Measurements from ENCODE around the gene DOCK6. TPM values are rescaled to one million over a fixed set of nuclear protein-coding genes. Genes with fewer than 3 reads are reported as not detected.
A peak's percentile ranks its signal among the peaks of the same experiment; 100 is the strongest.

Gene DOCK6
- total and polyA plus RNA-seq, 2 experiments from 2014 or later = 17.4 to 36.8 TPM

GRCh38 chr19:11254666-11255065 lies 7.7 kb downstream of the DOCK6 start:
- DNase-seq (ENCODE audit: low spot score) = no peak
- WGBS (ENCODE audit: low lambda C conversion rate, missing lambda C conversion rate) = 98% methylated on average over 5 of the region's 5 CpGs
- Histone ChIP-seq H3K27ac (no peak overlapping the region), H3K27me3 (no peaks in the 10 kb centered on the region), H3K79me2 (peaks cover 3% of the 10 kb centered on the region), H3K4me3 (no peak overlapping the region), H3K36me3 (replicated peaks; ENCODE audit: insufficient read depth, low read depth) (no peaks in the 10 kb centered on the region), H2AFZ (no peak overlapping the region), H3K9me3 (ENCODE audit: low read depth) (no peaks in the 10 kb centered on the region), H3K4me2 (no peak overlapping the region), H4K20me1 (ENCODE audit: insufficient read depth, poor library complexity, severe bottlenecking) (no peaks in the 10 kb centered on the region), H3K9me2 (replicated peaks; ENCODE audit: insufficient read depth) (no peaks in the 10 kb centered on the region), H3K4me1 (ENCODE audit: insufficient read depth) (no peaks in the 10 kb centered on the region)
- TF ChIP-seq EZH2 (IDR thresholded peaks at IDR 0.05; ENCODE audit: borderline replicate concordance) = no peak
- no peak for TF ChIP-seq EZH2phosphoT487 (IDR thresholded peaks at IDR 0.05; ENCODE audit: low read depth, severe bottlenecking, unreplicated experiment)
- TF ChIP-seq CTCF (IDR thresholded peaks at IDR 0.05; ENCODE audit: poor library complexity) = no peak

DNA sequence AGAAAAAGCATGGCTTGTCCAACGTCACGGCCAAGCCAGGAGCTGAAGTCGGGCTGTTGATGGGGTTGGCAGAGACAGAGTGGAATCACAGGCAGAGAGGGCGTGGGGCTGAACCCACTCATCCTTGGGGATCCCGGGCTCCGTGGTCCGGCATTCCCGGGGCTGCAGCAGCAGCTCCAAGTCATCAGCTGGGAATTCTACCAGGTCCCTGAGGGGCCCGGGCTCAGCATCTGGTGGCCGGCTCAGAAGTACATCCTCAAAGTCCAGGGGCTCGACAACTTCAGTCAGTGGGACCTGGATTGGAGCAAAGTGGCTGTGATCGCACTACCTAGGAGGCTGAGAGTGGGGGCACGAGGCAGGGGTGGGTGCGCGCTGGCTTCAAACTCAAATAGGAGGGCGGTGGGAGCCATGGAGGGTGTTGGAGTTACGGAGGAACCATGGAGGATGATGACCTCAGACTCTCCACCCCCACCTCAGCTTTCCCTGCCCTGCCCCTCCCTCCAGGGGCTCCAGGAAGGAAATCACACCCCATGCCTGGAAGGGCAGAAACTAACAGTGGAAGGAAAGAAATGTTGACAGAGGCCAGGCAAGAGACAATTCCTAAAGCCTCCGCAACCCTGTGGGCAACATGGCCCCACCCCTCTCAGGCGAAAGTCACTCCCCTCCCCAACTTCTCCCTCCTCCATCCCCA lies 9.5 kb downstream of the DOCK6 start:
- Histone ChIP-seq H2AFZ (no peak overlapping the region), H3K4me2 (no peak overlapping the region), H3K27me3 (no peaks in the 10 kb centered on the region), H3K4me3 (no peak overlapping the region), H3K9me3 (ENCODE audit: low read depth) (no peaks in the 10 kb centered on the region), H3K79me2 (peaks cover 3% of the 10 kb centered on the region), H3K4me1 (ENCODE audit: insufficient read depth) (no peaks in the 10 kb centered on the region), H3K9me2 (replicated peaks; ENCODE audit: insufficient read depth) (no peaks in the 10 kb centered on the region), H3K27ac (no peak overlapping the region), H4K20me1 (ENCODE audit: insufficient read depth, poor library complexity, severe bottlenecking) (no peaks in the 10 kb centered on the region), H3K36me3 (replicated peaks; ENCODE audit: insufficient read depth, low read depth) (no peaks in the 10 kb centered on the region)
- WGBS (ENCODE audit: low lambda C conversion rate, missing lambda C conversion rate) = 93% methylated on average over 18 of the region's 19 CpGs
- TF ChIP-seq CTCF (IDR thresholded peaks at IDR 0.05; ENCODE audit: poor library complexity) = no peak
- TF ChIP-seq EZH2 (IDR thresholded peaks at IDR 0.05; ENCODE audit: borderline replicate concordance) = no peak
- no peak for TF ChIP-seq EZH2phosphoT487 (IDR thresholded peaks at IDR 0.05; ENCODE audit: low read depth, severe bottlenecking, unreplicated experiment)
- DNase-seq (ENCODE audit: low spot score) = no peak

- Histone ChIP-seq H3K9me2 (replicated peaks; ENCODE audit: insufficient read depth) (no peaks in the 10 kb centered on the region), H3K27me3 (no peaks in the 10 kb centered on the region), H3K27ac (no peak overlapping the region), H4K20me1 (ENCODE audit: insufficient read depth, poor library complexity, severe bottlenecking) (no peaks in the 10 kb centered on the region), H3K79me2 (peaks cover 3% of the 10 kb centered on the region), H3K36me3 (replicated peaks; ENCODE audit: insufficient read depth, low read depth) (no peaks in the 10 kb centered on the region), H3K4me3 (no peak overlapping the region), H3K9me3 (ENCODE audit: low read depth) (no peaks in the 10 kb centered on the region), H3K4me2 (no peak overlapping the region), H3K4me1 (ENCODE audit: insufficient read depth) (no peaks in the 10 kb centered on the region), H2AFZ (no peak overlapping the region)
- WGBS (ENCODE audit: low lambda C conversion rate, missing lambda C conversion rate) = 91% methylated on average over 11 of the region's 11 CpGs
- peak; percentile 2 for DNase-seq (ENCODE audit: low spot score)
- TF ChIP-seq EZH2phosphoT487 (IDR thresholded peaks at IDR 0.05; ENCODE audit: low read depth, severe bottlenecking, unreplicated experiment) (no peak), CTCF (IDR thresholded peaks at IDR 0.05; ENCODE audit: poor library complexity) (no peak), EZH2 (IDR thresholded peaks at IDR 0.05; ENCODE audit: borderline replicate concordance) (no peak)
Measured at GRCh38 chr19:11251650-11252314, 10.5 kb downstream of the DOCK6 start.

All from hepatocyte (in vitro differentiated cells).